PFSK-1 (cell line): Measurements from ENCODE around the gene BRMS1L.

Experiments
- FOXP2 ChIP-seq: optimal IDR thresholded peaks from 2 replicates; pipeline ENCODE3; 2011; ENCODE audit warnings: borderline replicate concordance, control low read depth, inconsistent platforms; ENCODE audit not compliant: insufficient read depth; ENCODE audit errors: extremely low read length, extremely low read depth
- POLR2AphosphoS5 ChIP-seq: IDR thresholded peaks from 2 replicates; pipeline ENCODE4 v1.6.1; 2012; ENCODE audit warnings: low read depth, mild to moderate bottlenecking, control low read depth, low read length, moderate library complexity
- REST ChIP-seq, 2 experiments: IDR thresholded peaks; 2 replicates each; pipeline versions ENCODE4 v1.6.1 to v1.8.0; 2011 to 2012; ENCODE audit warnings: low read depth in 2 of 2, low read length in 2 of 2, control low read depth in 1 of 2, inconsistent platforms in 1 of 2, mild to moderate bottlenecking in 1 of 2, moderate library complexity in 1 of 2; ENCODE audit not compliant: insufficient read depth in 1 of 2
- SIN3A ChIP-seq: IDR thresholded peaks from 2 replicates; pipeline ENCODE4 v1.6.1; 2012; ENCODE audit warnings: mild to moderate bottlenecking, low read length, moderate library complexity, borderline replicate concordance; ENCODE audit not compliant: insufficient read depth
- TAF1 ChIP-seq: IDR thresholded peaks from 2 replicates; pipeline ENCODE4 v1.6.1; 2012; ENCODE audit warnings: low read length, control low read depth, borderline replicate concordance; ENCODE audit not compliant: insufficient read depth

GRCh38 chr14:35826218-35826951, at the start of gene BRMS1L:
- peak; percentile 34; the same call in 1 of the 2 replicates for TF ChIP-seq TAF1
- peak; percentile 83 for TF ChIP-seq POLR2AphosphoS5
- TF ChIP-seq REST (IDR thresholded peaks at IDR 0.05; ENCODE audit: insufficient read depth in 1 of 2, low read depth in 2 of 2, low read length in 2 of 2), result no peak
- TF ChIP-seq SIN3A, result no peak
- TF ChIP-seq FOXP2, result peak; percentile 40
